ENCODE results near the gene OSR1. TPM values are rescaled to one million over a fixed set of nuclear protein-coding genes. Genes with fewer than 3 reads are reported as not detected.
"Not testable (repeated sequence)": the region's sequence is repeated elsewhere in the genome, so short reads cannot be mapped to it uniquely, and the experiment has no call there.

OSR1 gene
- total RNA-seq = 1 to 10 TPM in 3 of 4 donors, under 1 TPM in 1; 0.80 to 4.3 (median 3.3) TPM

DNA sequence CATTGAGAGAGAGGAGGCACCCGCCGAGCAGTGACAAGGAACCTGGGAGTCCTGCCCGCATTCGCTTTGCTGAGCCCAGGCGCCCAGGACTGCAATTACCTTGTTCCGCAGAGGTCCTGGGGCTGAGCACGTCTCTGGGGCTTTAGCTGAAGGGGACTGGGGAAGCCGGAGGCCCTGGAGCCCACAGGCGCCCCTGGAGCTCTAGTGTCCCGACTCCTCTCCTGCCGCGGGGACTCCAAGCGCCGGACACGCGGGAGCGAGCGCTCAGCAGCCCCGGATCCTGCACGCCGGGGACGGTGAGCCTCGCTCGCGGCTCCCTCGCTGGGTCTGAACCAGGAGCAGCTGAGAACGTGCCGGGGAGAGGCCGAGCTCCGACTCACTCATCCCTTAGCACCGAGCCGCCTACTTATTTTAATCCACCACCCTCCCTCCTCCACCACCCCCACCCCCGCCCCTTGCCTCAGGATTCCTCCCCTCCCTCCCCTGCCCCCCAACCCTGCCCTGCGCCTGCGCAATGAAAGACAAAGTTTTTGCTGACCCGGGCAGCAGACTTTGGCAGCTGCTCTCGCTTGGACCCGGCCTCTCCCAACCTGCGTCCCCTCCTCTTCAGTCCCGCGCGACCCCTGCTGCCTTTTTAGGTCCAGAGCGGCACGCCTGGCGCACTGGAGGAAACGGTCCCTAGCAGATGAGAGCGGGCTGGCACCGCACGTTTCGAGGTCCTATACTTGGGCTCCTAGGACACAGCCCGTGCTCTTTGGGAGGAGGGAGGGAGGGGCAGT, at the start of gene OSR1:
Gene OSR1 (minus strand): TSS at position 382 of the 779 bp plus-strand sequence. CDS start 4,818 bp downstream, outside the sequence.
- TF ChIP-seq, protein P1, sequence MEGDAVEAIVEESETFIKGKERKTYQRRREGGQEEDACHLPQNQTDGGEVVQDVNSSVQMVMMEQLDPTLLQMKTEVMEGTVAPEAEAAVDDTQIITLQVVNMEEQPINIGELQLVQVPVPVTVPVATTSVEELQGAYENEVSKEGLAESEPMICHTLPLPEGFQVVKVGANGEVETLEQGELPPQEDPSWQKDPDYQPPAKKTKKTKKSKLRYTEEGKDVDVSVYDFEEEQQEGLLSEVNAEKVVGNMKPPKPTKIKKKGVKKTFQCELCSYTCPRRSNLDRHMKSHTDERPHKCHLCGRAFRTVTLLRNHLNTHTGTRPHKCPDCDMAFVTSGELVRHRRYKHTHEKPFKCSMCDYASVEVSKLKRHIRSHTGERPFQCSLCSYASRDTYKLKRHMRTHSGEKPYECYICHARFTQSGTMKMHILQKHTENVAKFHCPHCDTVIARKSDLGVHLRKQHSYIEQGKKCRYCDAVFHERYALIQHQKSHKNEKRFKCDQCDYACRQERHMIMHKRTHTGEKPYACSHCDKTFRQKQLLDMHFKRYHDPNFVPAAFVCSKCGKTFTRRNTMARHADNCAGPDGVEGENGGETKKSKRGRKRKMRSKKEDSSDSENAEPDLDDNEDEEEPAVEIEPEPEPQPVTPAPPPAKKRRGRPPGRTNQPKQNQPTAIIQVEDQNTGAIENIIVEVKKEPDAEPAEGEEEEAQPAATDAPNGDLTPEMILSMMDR (IDR thresholded peaks at IDR 0.05 in 4 of 5, conservative IDR thresholded peaks at IDR 0.05 in 1 of 5) = no peak
- peak; percentile 18 to 47 for TF ChIP-seq POLR2A (IDR thresholded peaks at IDR 0.05)
- DNase-seq (peak; percentile 38 to 53), ATAC-seq (peak; percentile 35 to 37)
- Histone ChIP-seq H3K27me3 (peaks cover 0 to 35% (median 34%) of the 10 kb centered on the region in 3 donors), H3K4me3 (peak within 1 kb of the TSS; percentile 71 to 88 (median 74)), H3K9me3 (no peaks in the 10 kb centered on the region), H3K27ac (peak within 1 kb of the TSS; percentile 54 to 74 (median 68)), H3K4me1 (peaks cover 17 to 39% of the 10 kb centered on the region in 2 donors), H3K36me3 (no peaks in the 10 kb centered on the region)
- in situ Hi-C loops (cut with MboI; ENCODE audit: low sequenced_read_pairs in 4 of 4) = loop anchor here (10.0 to 25.0 kb wide), 5 partner anchors 371 to 971 kb away; no protein-coding TSS in a partner anchor
- intact Hi-C loops (cut with DNase I; ENCODE audit: low total_unique reads) = no loop called here

DNA sequence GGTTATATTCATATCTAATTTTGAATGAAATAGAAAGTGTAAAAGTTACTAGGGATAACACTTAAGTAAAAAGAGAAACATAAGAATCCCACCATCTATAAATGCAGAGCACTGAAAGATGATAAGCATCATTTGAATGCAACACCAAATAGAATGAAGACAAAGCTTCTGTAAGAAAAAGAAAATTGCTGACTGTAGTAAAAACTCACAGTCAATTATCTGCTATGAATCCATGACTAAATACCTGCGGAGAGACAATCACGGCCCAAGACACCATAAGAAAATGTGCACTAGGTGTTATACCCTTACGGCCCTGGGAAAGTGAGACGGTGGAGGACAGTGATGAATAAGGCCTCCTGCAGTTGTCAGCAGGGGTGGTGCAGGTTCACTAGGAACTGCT, 45.4 kb upstream of the OSR1 start:
- H3K4me1 ChIP-seq = no peaks in the 10 kb centered on the region
- no peak overlapping the region for H3K27ac ChIP-seq
- TF ChIP-seq POLR2A (IDR thresholded peaks at IDR 0.05) = no peak
- TF ChIP-seq, protein P1 (IDR thresholded peaks at IDR 0.05 in 4 of 5, conservative IDR thresholded peaks at IDR 0.05 in 1 of 5) = no peak
- H3K36me3 ChIP-seq = no peaks in the 10 kb centered on the region
- H3K9me3 ChIP-seq = peaks cover 0 to 3% (median 0%) of the 10 kb centered on the region in 3 donors
- in situ Hi-C loops (cut with MboI; ENCODE audit: low sequenced_read_pairs in 4 of 4) (no loop called here), intact Hi-C loops (cut with DNase I; ENCODE audit: low total_unique reads) (no loop called here)
- ATAC-seq = no peak
- H3K27me3 ChIP-seq = no peaks in the 10 kb centered on the region
- H3K4me3 ChIP-seq = no peak overlapping the region
- no peak for DNase-seq

DNA sequence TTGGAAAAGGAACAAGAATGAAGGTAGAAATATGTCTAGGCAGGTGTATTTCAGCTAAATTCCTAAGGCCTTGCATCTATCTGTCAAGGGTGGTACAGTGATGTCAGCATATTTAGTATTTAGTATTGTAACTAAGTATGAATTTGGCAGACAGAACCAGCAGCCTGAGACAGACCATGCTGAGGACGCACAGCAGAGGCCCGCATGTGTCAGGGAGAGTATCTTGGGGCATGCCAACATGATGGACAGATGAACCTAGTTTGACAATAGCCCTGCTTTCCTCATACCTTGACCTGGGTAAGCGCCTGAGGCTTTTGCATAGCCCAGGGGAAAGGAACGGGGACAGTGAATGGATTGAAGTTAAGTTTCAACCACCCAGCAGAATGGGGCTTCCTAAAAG, 33.8 kb upstream of the OSR1 start:
- intact Hi-C loops (cut with DNase I; ENCODE audit: low total_unique reads) (no loop called here), in situ Hi-C loops (cut with MboI; ENCODE audit: low sequenced_read_pairs in 4 of 4) (no loop called here)
- no peak for ATAC-seq
- H3K4me1 ChIP-seq = no peaks in the 10 kb centered on the region
- no peaks in the 10 kb centered on the region for H3K36me3 ChIP-seq
- H3K27me3 ChIP-seq = no peaks in the 10 kb centered on the region
- TF ChIP-seq, protein P1 (IDR thresholded peaks at IDR 0.05 in 4 of 5, conservative IDR thresholded peaks at IDR 0.05 in 1 of 5) = no peak
- no peak for TF ChIP-seq POLR2A (IDR thresholded peaks at IDR 0.05)
- DNase-seq = no peak
- no peak overlapping the region for H3K27ac ChIP-seq
- no peak overlapping the region for H3K4me3 ChIP-seq
- H3K9me3 ChIP-seq = no peaks in the 10 kb centered on the region

DNA sequence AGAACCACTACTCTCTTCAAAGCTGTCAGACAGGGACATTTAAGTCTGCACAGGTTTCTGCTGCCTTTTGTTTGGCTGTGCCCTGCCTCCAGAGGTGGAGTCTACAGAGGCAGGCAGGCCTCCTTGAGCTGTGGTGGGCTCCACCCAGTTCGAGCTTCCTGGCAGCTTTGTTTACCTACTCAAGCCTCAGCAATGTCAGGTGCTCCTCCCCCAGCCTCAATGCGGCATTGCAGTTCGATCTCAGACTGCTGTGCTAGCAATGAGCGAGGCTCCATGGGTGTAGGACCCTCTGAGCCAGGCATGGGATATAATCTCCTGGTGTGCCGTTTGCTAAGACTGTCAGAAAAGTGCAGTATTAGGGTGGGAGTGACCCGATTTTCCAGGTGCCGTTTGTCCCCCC, 31.0 kb upstream of the OSR1 start:
- H3K4me1 ChIP-seq; H3K9me3 ChIP-seq; DNase-seq; in situ Hi-C loops (cut with MboI; ENCODE audit: low sequenced_read_pairs in 4 of 4); H3K36me3 ChIP-seq; H3K4me3 ChIP-seq; intact Hi-C loops (cut with DNase I; ENCODE audit: low total_unique reads); H3K27ac ChIP-seq; H3K27me3 ChIP-seq; ATAC-seq: not testable (repeated sequence)

DNA sequence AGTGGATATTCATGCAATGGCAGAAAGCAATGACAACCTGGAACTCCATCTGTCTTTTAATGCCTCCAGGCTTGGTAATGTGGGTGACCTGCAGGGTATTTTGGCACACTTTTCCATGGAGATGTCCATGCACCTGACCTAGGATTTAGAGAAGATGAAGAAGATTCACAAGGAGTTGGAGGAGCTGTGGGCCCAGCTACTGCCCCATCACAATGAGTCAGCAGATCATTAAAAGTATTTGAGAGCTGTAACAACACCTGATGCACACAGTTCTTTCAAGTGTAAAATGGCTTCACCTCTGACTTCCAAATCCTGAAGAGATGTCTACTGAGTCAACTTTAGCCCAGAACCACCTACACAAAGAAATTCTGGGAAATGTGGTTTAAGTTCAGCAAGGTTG, 22.1 kb upstream of the OSR1 start:
- Histone ChIP-seq H3K36me3 (peaks cover 0 to 4% of the 10 kb centered on the region in 2 donors), H3K27me3 (no peaks in the 10 kb centered on the region), H3K4me3 (no peak overlapping the region), H3K27ac (no peak overlapping the region), H3K4me1 (no peaks in the 10 kb centered on the region), H3K9me3 (no peaks in the 10 kb centered on the region)
- TF ChIP-seq POLR2A (IDR thresholded peaks at IDR 0.05) = no peak
- TF ChIP-seq, protein P1 (IDR thresholded peaks at IDR 0.05 in 4 of 5, conservative IDR thresholded peaks at IDR 0.05 in 1 of 5) = no peak
- in situ Hi-C loops (cut with MboI; ENCODE audit: low sequenced_read_pairs in 4 of 4) = no loop called here
- no peak for ATAC-seq
- DNase-seq = no peak
- intact Hi-C loops (cut with DNase I; ENCODE audit: low total_unique reads) = no loop called here

Data from gastrocnemius medialis (tissue), 4 donors.